ENCODE measurements around the gene PSPC1.

Gene PSPC1

DNA sequence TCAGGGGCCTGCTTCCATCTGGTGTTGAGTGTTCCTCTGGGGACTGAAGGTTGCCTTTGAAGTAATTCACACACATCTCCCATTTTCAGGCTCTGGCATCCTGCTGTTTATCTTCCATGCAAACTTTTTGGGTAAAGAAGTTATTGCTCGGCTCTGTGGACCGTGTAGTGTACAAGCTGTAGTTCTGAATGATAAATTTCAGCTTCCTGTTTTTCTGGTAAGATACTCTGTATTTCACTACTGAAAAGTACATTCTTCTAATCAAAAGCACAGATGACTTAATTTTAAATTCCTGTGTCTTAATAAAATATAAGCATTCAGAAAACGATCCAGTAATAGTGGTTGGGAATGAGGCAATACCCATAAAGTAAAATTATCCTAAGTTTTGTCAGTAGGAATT, 112.6 kb downstream of the PSPC1 start:
- DNase-seq: no peak

DNA sequence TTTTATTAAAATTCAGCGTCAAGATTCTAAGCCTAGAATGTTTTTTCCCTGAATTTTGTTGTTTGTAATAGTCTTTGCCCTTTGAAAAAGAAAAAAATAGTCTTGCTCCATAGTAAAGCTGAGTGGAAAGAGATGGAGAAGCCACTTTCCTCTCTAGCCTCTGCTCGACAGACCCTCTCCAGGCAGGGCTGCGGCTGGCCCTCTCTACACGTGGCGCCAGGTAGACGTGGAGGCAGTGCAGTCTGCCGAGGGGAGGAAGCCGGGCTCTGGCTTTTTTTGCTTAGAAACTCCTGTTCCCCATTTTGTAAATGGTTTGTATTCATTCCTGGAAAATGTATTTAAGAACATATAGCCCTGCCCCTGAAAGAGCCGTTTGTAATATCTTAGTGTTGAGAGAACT, 114.0 kb downstream of the PSPC1 start:
- DNase-seq: no peak

GRCh38 chr13:19665427-19665859, 117.3 kb downstream of the PSPC1 start:
- DNase-seq: no peak

- no peak for DNase-seq
Observed at GRCh38 chr13:19664481-19665230, 118.1 kb downstream of the PSPC1 start.

DNA sequence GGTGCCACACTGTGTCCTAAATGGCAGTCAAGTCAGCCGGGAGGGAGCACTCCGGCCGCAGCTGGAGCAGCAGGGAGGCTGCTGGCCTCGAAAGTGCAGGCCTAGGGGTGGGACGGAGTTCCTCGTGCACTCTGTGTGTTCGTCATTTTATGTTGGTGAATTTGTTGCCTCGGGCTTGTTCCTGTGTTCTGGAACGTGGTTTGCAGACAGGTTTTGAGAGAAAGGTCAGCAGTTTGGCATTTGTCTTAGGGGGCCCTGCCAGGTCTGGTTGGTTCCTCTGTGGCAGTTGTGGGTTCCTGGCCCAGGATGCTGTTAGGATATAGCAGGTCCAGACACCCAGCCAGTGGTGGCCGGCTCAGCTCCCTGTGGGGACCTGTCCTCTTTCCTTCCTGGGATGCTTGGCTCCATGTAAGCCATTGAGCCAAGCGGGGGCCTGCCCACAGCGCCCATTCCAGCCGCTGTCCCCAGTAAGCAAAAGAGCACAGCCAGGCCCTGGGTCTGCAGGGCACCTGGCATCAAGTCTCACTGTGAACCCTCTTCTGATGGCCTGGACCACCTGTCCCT, 119.2 kb downstream of the PSPC1 start:
- DNase-seq: no peak

GRCh38 chr13:19661561-19661960, 121.2 kb downstream of the PSPC1 start:
- no peak for DNase-seq

DNA sequence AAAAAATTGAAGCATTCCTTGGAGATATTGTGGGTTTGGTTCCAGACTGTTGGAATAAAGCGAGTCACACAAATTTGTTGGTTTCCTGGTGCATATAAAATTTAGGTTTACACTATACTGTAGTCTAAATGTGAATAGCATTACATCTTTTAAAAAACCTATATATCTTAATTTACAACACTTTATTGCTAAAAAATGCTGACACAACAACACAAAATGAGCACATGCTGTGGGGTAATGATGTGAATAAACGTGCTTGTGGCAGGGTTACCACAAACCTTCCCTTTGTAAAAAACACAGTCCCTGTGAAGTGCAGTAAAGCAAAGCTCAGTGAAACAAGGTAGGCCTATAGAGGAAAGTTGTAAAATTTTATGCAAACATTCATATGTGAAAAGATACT, 121.6 kb downstream of the PSPC1 start:
- no peak for DNase-seq

DNA sequence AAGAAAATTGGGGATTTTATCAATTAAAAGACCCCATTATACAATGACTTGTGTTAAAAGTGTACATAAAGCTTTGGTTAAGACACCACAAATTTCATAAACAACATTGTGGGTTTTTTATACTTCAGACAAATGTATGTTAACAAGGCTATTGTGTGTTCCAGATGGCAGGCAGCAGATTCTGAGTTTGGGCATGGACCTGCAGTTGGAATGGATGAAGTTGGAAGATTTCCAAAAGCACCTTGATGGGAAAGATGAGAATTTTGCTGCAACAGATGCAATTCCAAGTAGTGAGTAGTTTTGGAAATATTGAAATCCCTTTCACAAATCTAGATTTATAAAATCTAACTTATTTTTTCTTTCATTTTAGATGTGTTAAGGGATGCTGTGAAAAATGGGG, 123.9 kb downstream of the PSPC1 start:
- DNase-seq: no peak

GRCh38 chr13:19657872-19658591, 124.7 kb downstream of the PSPC1 start:
- no peak for DNase-seq
